GM10248 (cell line): ENCODE measurements around the gene VEGFA.

Experiments used
- CTCF ChIA-PET: fragments of 300-600 bp; sonication (Branson Sonifier 250); formaldehyde crosslinking; extraction: SDS; loops from one replicate; lab custom pipeline; 2021; ENCODE audit warnings: antibody characterized with exemption; lab: Yijun Ruan, JAX
- POLR2A ChIA-PET: fragments of 350-650 bp; sonication (Branson Sonifier 250); formaldehyde crosslinking; extraction: SDS; loops from one replicate; lab custom pipeline; 2020; ENCODE audit warnings: antibody characterized with exemption; lab: Yijun Ruan, JAX
- DNase-seq: peaks from one replicate; pipeline ENCODE4 v3.0.0; 2012; ENCODE audit errors: extremely low spot score
- CTCF ChIP-seq: IDR thresholded peaks from 2 replicates; pipeline ENCODE4 v1.5.1; 2012; ENCODE audit warnings: mild to moderate bottlenecking, low read depth; ENCODE audit errors: extremely low read depth, missing control alignments, control extremely low read depth

The VEGFA gene

GRCh38 chr6:43773050-43773979, 3.3 kb downstream of the VEGFA start:
- ChIA-PET POLR2A (no interaction called here), CTCF (interaction anchor here (0.6 to 7.1 kb wide), 41 partner anchors 10 to 567 kb away, joined by 3 to 121 read pairs (median 6); no protein-coding TSS in a partner anchor)
- peak; percentile 83 for DNase-seq
- peak; percentile 83 for TF ChIP-seq CTCF

- no peak for TF ChIP-seq CTCF
- ChIA-PET POLR2A (interaction anchor here (0.6 kb wide), 1 partner anchor 488 kb away, joined by 3 read pairs; no protein-coding TSS in a partner anchor), CTCF (interaction anchor here (0.7 to 7.1 kb wide), 50 partner anchors 8 to 314 kb away, joined by 3 to 121 read pairs (median 5); no protein-coding TSS in a partner anchor)
- DNase-seq: no peak
Observed at GRCh38 chr6:43773980-43774775, 4.2 kb downstream of the VEGFA start.

GRCh38 chr6:43774776-43775534, 4.9 kb downstream of the VEGFA start:
- DNase-seq: peak; percentile 88
- POLR2A ChIA-PET: interaction anchor here (0.6 kb wide), 1 partner anchor 487 kb away, joined by 3 read pairs; no protein-coding TSS in a partner anchor
- TF ChIP-seq CTCF: peak; percentile 70
- CTCF ChIA-PET: interaction anchor here (0.7 to 7.1 kb wide), 41 partner anchors 8 to 314 kb away, joined by 3 to 121 read pairs (median 7); no protein-coding TSS in a partner anchor

- ChIA-PET CTCF (interaction anchor here (1.4 to 7.1 kb wide), 14 partner anchors 9 to 310 kb away, joined by 3 to 121 read pairs (median 12); no protein-coding TSS in a partner anchor), POLR2A (no interaction called here)
- no peak for TF ChIP-seq CTCF
- DNase-seq: no peak
Observed at GRCh38 chr6:43775535-43775885, 5.5 kb downstream of the VEGFA start.

- no peak for DNase-seq
- no peak for TF ChIP-seq CTCF
- ChIA-PET CTCF (interaction anchor here (1.1 to 7.1 kb wide), 8 partner anchors 14 to 301 kb away, joined by 3 to 121 read pairs (median 4); no protein-coding TSS in a partner anchor), POLR2A (no interaction called here)
Observed at GRCh38 chr6:43776115-43776798, 6.2 kb downstream of the VEGFA start.
